ENCODE results near the gene LSM10. TPM values are rescaled to one million over a fixed set of nuclear protein-coding genes. Genes with fewer than 3 reads are reported as not detected.

LSM10 gene
- total RNA-seq, 2 experiments from 2014 or later = 43.8 to 46.2 TPM

GRCh38 chr1:36397083-36397377 lies 678 bp downstream of the LSM10 start:
- peak; percentile 53 for DNase-seq
- Mint-ChIP-seq H3K27me3 (no peaks in the 10 kb centered on the region), H3K4me1 (ENCODE audit: low read depth) (peaks cover 29% of the 10 kb centered on the region), H3K36me3 (ENCODE audit: low read depth) (peaks cover 19% of the 10 kb centered on the region), H3K9me3 (no peaks in the 10 kb centered on the region), H3K27ac (peak overlapping the region; percentile 99), H3K4me3 (peak overlapping the region; percentile 84)
- POLR2A ChIA-PET = interaction anchor here (0.9 to 6.3 kb wide), 12 partner anchors 8 to 240 kb away, joined by 3 to 119 read pairs (median 4); partner anchors contain the start of genes EVA1B and STK40
- CTCF ChIA-PET = interaction anchor here (0.7 to 6.2 kb wide), 6 partner anchors 10 to 248 kb away, joined by 3 to 29 read pairs (median 10); partner anchors contain the start of gene TRAPPC3
- peak; percentile 43 for ATAC-seq
- intact Hi-C loops (cut with micrococcal nuclease) = no loop called here
- no peak for TF ChIP-seq CTCF (IDR thresholded peaks at IDR 0.05)

- Mint-ChIP-seq H3K4me1 (ENCODE audit: low read depth) (peaks cover 26% of the 10 kb centered on the region), H3K9me3 (no peaks in the 10 kb centered on the region), H3K27ac (peak overlapping the region; percentile 55), H3K36me3 (ENCODE audit: low read depth) (peaks cover 23% of the 10 kb centered on the region), H3K27me3 (no peaks in the 10 kb centered on the region), H3K4me3 (peak overlapping the region; percentile 84)
- intact Hi-C loops (cut with micrococcal nuclease) = no loop called here
- POLR2A ChIA-PET = interaction anchor here (1.1 to 6.3 kb wide), 6 partner anchors 9 to 29 kb away, joined by 3 to 119 read pairs (median 4); partner anchors contain the start of gene STK40
- ATAC-seq = no peak
- no peak for TF ChIP-seq CTCF (IDR thresholded peaks at IDR 0.05)
- CTCF ChIA-PET = interaction anchor here (2.1 to 6.2 kb wide), 2 partner anchors 9 to 29 kb away, joined by 12 to 29 read pairs; no protein-coding TSS in a partner anchor
- DNase-seq = peak; percentile 42
These were observed 1.3 kb downstream of the LSM10 start for GRCh38 chr1:36396359-36396758.

GRCh38 chr1:36393686-36394085 lies 4.0 kb downstream of the LSM10 start:
- H3K4me3 Mint-ChIP-seq = no peak overlapping the region
- POLR2A ChIA-PET = interaction anchor here (0.9 kb wide), 1 partner anchor 170 kb away, joined by 3 read pairs; no protein-coding TSS in a partner anchor
- H3K4me1 Mint-ChIP-seq (ENCODE audit: low read depth) = peaks cover 21% of the 10 kb centered on the region
- no peak for DNase-seq
- no peak overlapping the region for H3K27ac Mint-ChIP-seq
- CTCF ChIA-PET = no interaction called here
- peaks cover 38% of the 10 kb centered on the region for H3K36me3 Mint-ChIP-seq (ENCODE audit: low read depth)
- no peaks in the 10 kb centered on the region for H3K9me3 Mint-ChIP-seq
- intact Hi-C loops (cut with micrococcal nuclease) = no loop called here
- no peak for ATAC-seq
- TF ChIP-seq CTCF (IDR thresholded peaks at IDR 0.05) = no peak
- H3K27me3 Mint-ChIP-seq = no peaks in the 10 kb centered on the region

GRCh38 chr1:36392836-36393235 lies 4.9 kb downstream of the LSM10 start:
- Mint-ChIP-seq H3K36me3 (ENCODE audit: low read depth) (peaks cover 38% of the 10 kb centered on the region), H3K4me1 (ENCODE audit: low read depth) (peaks cover 18% of the 10 kb centered on the region), H3K27me3 (no peaks in the 10 kb centered on the region), H3K4me3 (no peak overlapping the region), H3K27ac (peak overlapping the region; percentile 9), H3K9me3 (no peaks in the 10 kb centered on the region)
- ChIA-PET CTCF (no interaction called here), POLR2A (interaction anchor here (0.9 kb wide), 1 partner anchor 169 kb away, joined by 3 read pairs; no protein-coding TSS in a partner anchor)
- intact Hi-C loops (cut with micrococcal nuclease) = no loop called here
- ATAC-seq (no peak), DNase-seq (no peak)
- TF ChIP-seq CTCF (IDR thresholded peaks at IDR 0.05) = no peak

- peak overlapping the region; percentile 8 for H3K27ac Mint-ChIP-seq
- H3K9me3 Mint-ChIP-seq = no peaks in the 10 kb centered on the region
- H3K4me1 Mint-ChIP-seq (ENCODE audit: low read depth) = peaks cover 22% of the 10 kb centered on the region
- no peak for TF ChIP-seq CTCF (IDR thresholded peaks at IDR 0.05)
- intact Hi-C loops (cut with micrococcal nuclease) = no loop called here
- ChIA-PET CTCF (interaction anchor here (1.3 kb wide), 2 partner anchors 23 to 25 kb away, joined by 3 read pairs; no protein-coding TSS in a partner anchor), POLR2A (interaction anchor here (0.9 kb wide), 1 partner anchor 9 kb away, joined by 3 read pairs; no protein-coding TSS in a partner anchor)
- no peak overlapping the region for H3K4me3 Mint-ChIP-seq
- peaks cover 42% of the 10 kb centered on the region for H3K36me3 Mint-ChIP-seq (ENCODE audit: low read depth)
- H3K27me3 Mint-ChIP-seq = no peaks in the 10 kb centered on the region
- ATAC-seq (no peak), DNase-seq (no peak)
These were observed 6.4 kb downstream of the LSM10 start for GRCh38 chr1:36391271-36391670.

All from activated CD8-positive, alpha-beta T cell treated with anti-CD3 and anti-CD28 coated beads for 36 hours (primary cell).